GM08714 (cell line): ENCODE data around the gene KBTBD7.

Experiments used
- H3K4me3 ChIP-seq: fragments of 200-500 bp; sonication (Bioruptor generic); 2 replicates; pipeline ENCODE4 v1.5.1; 2014; ENCODE audit warnings: mild to moderate bottlenecking, low read length, inconsistent platforms
- ZNF274 ChIP-seq: IDR thresholded peaks from 2 replicates; pipeline ENCODE4 v1.6.1; 2012; ENCODE audit warnings: mild to moderate bottlenecking, low read depth, low read length

Gene KBTBD7

GRCh38 chr13:41193919-41194824 is at the start of gene KBTBD7:
Gene KBTBD7 (minus strand): TSS chr13:41194569. CDS start chr13:41194257, 312 bp downstream.
- no peak for TF ChIP-seq ZNF274
- H3K4me3 ChIP-seq: peak within 1 kb of the TSS; percentile 65; the same call in 1 of the 2 replicates

GRCh38 chr13:41241626-41242025 is 47.3 kb upstream of the KBTBD7 start:
- no peak for TF ChIP-seq ZNF274
- no peak overlapping the region for H3K4me3 ChIP-seq

GRCh38 chr13:41236369-41236768 is 42.0 kb upstream of the KBTBD7 start:
- no peak overlapping the region for H3K4me3 ChIP-seq
- TF ChIP-seq ZNF274: no peak

- TF ChIP-seq ZNF274: no peak
- no peak overlapping the region; the same call in 1 of the 2 replicates for H3K4me3 ChIP-seq
Observed at GRCh38 chr13:41232578-41233480, 38.5 kb upstream of the KBTBD7 start.

GRCh38 chr13:41231786-41232185 is 37.4 kb upstream of the KBTBD7 start:
- no peak for TF ChIP-seq ZNF274
- H3K4me3 ChIP-seq: no peak overlapping the region

- no peak for TF ChIP-seq ZNF274
Observed at GRCh38 chr13:41231025-41231677, 36.8 kb upstream of the KBTBD7 start.

GRCh38 chr13:41229356-41229755 is 35.0 kb upstream of the KBTBD7 start:
- H3K4me3 ChIP-seq: no peak overlapping the region
- no peak for TF ChIP-seq ZNF274

More at GRCh38 chr13:41231025-41231677, 36.8 kb upstream of the KBTBD7 start:
- no peak overlapping the region for H3K4me3 ChIP-seq

- no peak overlapping the region for H3K4me3 ChIP-seq
- no peak for TF ChIP-seq ZNF274
Observed at GRCh38 chr13:41224113-41225110, 30.0 kb upstream of the KBTBD7 start.

GRCh38 chr13:41222259-41222852 is 28.0 kb upstream of the KBTBD7 start:
- no peak for TF ChIP-seq ZNF274
- H3K4me3 ChIP-seq: no peak overlapping the region

GRCh38 chr13:41220401-41220800 is 26.0 kb upstream of the KBTBD7 start:
- no peak overlapping the region for H3K4me3 ChIP-seq
- no peak for TF ChIP-seq ZNF274

- TF ChIP-seq ZNF274: no peak
- no peak overlapping the region for H3K4me3 ChIP-seq
Observed at GRCh38 chr13:41216160-41216559, 21.8 kb upstream of the KBTBD7 start.

GRCh38 chr13:41213919-41214318 is 19.6 kb upstream of the KBTBD7 start:
- no peak overlapping the region for H3K4me3 ChIP-seq
- TF ChIP-seq ZNF274: no peak

- no peak for TF ChIP-seq ZNF274
- H3K4me3 ChIP-seq: no peak overlapping the region
Observed at GRCh38 chr13:41213316-41213715, 18.9 kb upstream of the KBTBD7 start.
